ENCODE measurements around the gene KLRC1. TPM values are rescaled to one million over a fixed set of nuclear protein-coding genes. Genes with fewer than 3 reads are reported as not detected.

Gene KLRC1
- total RNA-seq (2016; rRNA removed; fragmentation: Illumina TruSeq; extraction: Trizol) (not detected in 2 replicates), polyA plus RNA-seq (2011; rRNA removed) (not detected in 2 replicates), polyA minus RNA-seq (2011; rRNA and poly(A)+ RNA removed; ENCODE audit: low replicate concordance) (0.28 TPM in 1 of 2 replicates, not detected in the other), Bru-seq, nascent RNA (not detected), BruChase-seq, experiment 1, labeled RNA remaining after a 6-hour chase (percentile 13 among the genes with signal in this experiment), BruChase-seq, experiment 2, labeled RNA remaining after a 2-hour chase (not detected)
- total RNA-seq (2016; cell fraction: cytosol; rRNA removed; fragmentation: Illumina TruSeq; extraction: Trizol; ENCODE audit: low read depth): not detected in 2 replicates
- not detected in 2 replicates for total RNA-seq (2016; cell fraction: insoluble cytoplasmic fraction; rRNA removed; fragmentation: Illumina TruSeq; extraction: Trizol)
- not detected in 2 replicates for total RNA-seq (2016; cell fraction: membrane; rRNA removed; fragmentation: Illumina TruSeq; extraction: Trizol)
- not detected in 2 replicates for total RNA-seq (2016; cell fraction: nucleus; rRNA removed; fragmentation: Illumina TruSeq; extraction: Trizol)
- not detected in 2 replicates for polyA plus RNA-seq (2011; cell fraction: cytosol; rRNA removed)
- not detected in 2 replicates for polyA plus RNA-seq (2011; cell fraction: nucleus; rRNA removed)
- polyA plus RNA-seq (2012): not detected in 2 replicates
- not detected in 2 replicates for polyA plus RNA-seq (2016; cell fraction: cytosol; fragmentation: Illumina TruSeq; extraction: Trizol; ENCODE audit: low read depth)
- polyA plus RNA-seq (2016; cell fraction: insoluble cytoplasmic fraction; fragmentation: Illumina TruSeq; extraction: Trizol; ENCODE audit: low read depth): not detected in 2 replicates
- polyA plus RNA-seq (2016; cell fraction: membrane; fragmentation: Illumina TruSeq; extraction: Trizol; ENCODE audit: low read depth): not detected in 2 replicates
- polyA plus RNA-seq (2016; cell fraction: nucleus; fragmentation: Illumina TruSeq; extraction: Trizol; ENCODE audit: insufficient read depth, low read depth): not detected in 2 replicates
- polyA minus RNA-seq (2011; cell fraction: cytosol; rRNA and poly(A)+ RNA removed): not detected in 2 replicates
- polyA minus RNA-seq (2011; cell fraction: nucleus; rRNA and poly(A)+ RNA removed): not detected in 2 replicates
- long read RNA-seq, experiment 1: 0 reads
- long read RNA-seq, experiment 2: 0 reads

GRCh38 chr12:10453156-10453555, at the start of gene KLRC1:
TSS of gene KLRC1 (minus strand) at chr12:10453377. CDS start at chr12:10451156, 2,221 bp downstream.
- no TSS peak for BruUV-seq (replicated peaks)
- Histone ChIP-seq H3K4me1 (ENCODE audit: insufficient read depth, low read length) (no peaks in the 10 kb centered on the region), H3K9ac (ENCODE audit: insufficient read depth, low read depth, low read length) (no peak within 1 kb of the TSS), H3K4me3 (replicated peaks in 1 of 3; ENCODE audit: insufficient read depth in 1 of 3, low read depth in 2 of 3, low read length in 3 of 3) (no peak within 1 kb of the TSS), H2AFZ (ENCODE audit: low read length) (no peak within 1 kb of the TSS), H3K4me2 (ENCODE audit: low read depth, low read length) (no peak within 1 kb of the TSS), H3K9me3 (ENCODE audit: low read length) (peaks cover 12% of the 10 kb centered on the region; the same call in 1 of the 2 replicates), H3K79me2 (ENCODE audit: insufficient read depth, low read length) (no peaks in the 10 kb centered on the region), H3K27me3 (ENCODE audit: control insufficient read depth in 1 of 2, insufficient read depth in 2 of 2, low read length in 2 of 2) (0 out of 5 replicates have a peak, but pooled peaks cover 0 to 3% of the 10 kb centered on the region in 2 experiments), H4K20me1 (ENCODE audit: insufficient read depth, low read length) (no peaks in the 10 kb centered on the region), H3K27ac (ENCODE audit: extremely low read length, insufficient read depth, low read length) (no peak within 1 kb of the TSS), H3K36me3 (replicated peaks in 1 of 2; ENCODE audit: control insufficient read depth in 1 of 2, insufficient read depth in 2 of 2, low read length in 2 of 2) (no peaks in the 10 kb centered on the region)
- WGBS (ENCODE audit: low lambda C conversion rate): 17% methylated on average over 2 of the region's 2 CpGs
- DNase-seq (ENCODE audit: low spot score): no peak
- FAIRE-seq: no peak
- ChIA-PET POLR2A (no interaction called here), CTCF (ENCODE audit: low intra/inter-chr PET ratio, low total read pairs) (no interaction called here)
- TF ChIP-seq HIVEP1 (CRISPR knock-in tag; IDR thresholded peaks at IDR 0.05) (no peak), CEBPB (IDR thresholded peaks at IDR 0.05; ENCODE audit: borderline replicate concordance, low read depth, low read length) (0 out of 2 replicates have a peak, but pooled peaks have one; percentile 40), BRF2 (CRISPR knock-in tag; IDR thresholded peaks at IDR 0.05) (no peak), ZNF431 (CRISPR knock-in tag; IDR thresholded peaks at IDR 0.05; ENCODE audit: borderline replicate concordance, low read depth) (no peak), ZNF343 (CRISPR knock-in tag; IDR thresholded peaks at IDR 0.05) (no peak)
- intact Hi-C loops (cut with micrococcal nuclease; ENCODE audit: unreplicated experiment) (no loop called here), in situ Hi-C loops (cut with HindIII; ENCODE audit: extremely low pct_ligation_motif_present, low pct_unique_long_range_greater_than_20kb) (no loop called here)
- no peak for ATAC-seq
